HFFc6 (cell line): Measurements from ENCODE around the gene CDH13. TPM values are rescaled to one million over a fixed set of nuclear protein-coding genes. Genes with fewer than 3 reads are reported as not detected.

ENCODE experiments used
- DNase-seq: peaks from one replicate; pipeline ENCODE4 v3.0.0-alpha.2; 2018
- H3K27ac Mint-ChIP-seq: 2 replicates; pipeline ENCODE4 v1.8.0; 2020; ENCODE audit warnings: mild to moderate bottlenecking, mixed read lengths
- H3K27me3 Mint-ChIP-seq: 2 replicates; pipeline ENCODE4 v1.8.0; 2021; ENCODE audit warnings: mild to moderate bottlenecking, moderate library complexity, mixed read lengths; ENCODE audit not compliant: insufficient read depth
- H3K36me3 Mint-ChIP-seq: 2 replicates; pipeline ENCODE4 v1.8.0; 2021; ENCODE audit warnings: low read depth, mixed read lengths
- H3K4me1 Mint-ChIP-seq: 2 replicates; pipeline ENCODE4 v1.8.0; 2020; ENCODE audit warnings: low read depth, mixed read lengths
- H3K4me3 Mint-ChIP-seq: 2 replicates; pipeline ENCODE4 v1.8.0; 2020; ENCODE audit warnings: mild to moderate bottlenecking, moderate library complexity, mixed read lengths
- H3K9me3 Mint-ChIP-seq: 2 replicates; pipeline ENCODE4 v1.8.0; 2020; ENCODE audit warnings: mild to moderate bottlenecking, mixed read lengths
- total RNA-seq, 6 experiments: library from RNA; stranded (reverse); fragmentation: NEBNext Ultra II Directional; extraction: Animal tissue kit (Norgen Biotek cat#: 25700); gene quantifications; 2 replicates in 1 of 6; 3 replicates in 5 of 6; pipeline ENCODE4 v1.2.3, GENCODE V29; 2021
- TF ChIP-seq, protein P1 (sequence below): fragments of 200-600 bp; sonication (generic); IDR thresholded peaks from 2 replicates; pipeline ENCODE4 v1.5.0; 2021; ENCODE audit warnings: antibody characterized with exemption, mild to moderate bottlenecking

Gene CDH13
- total RNA-seq, 6 experiments from 2014 or later = 3.6 to 14.7 (median 4.7) TPM

DNA sequence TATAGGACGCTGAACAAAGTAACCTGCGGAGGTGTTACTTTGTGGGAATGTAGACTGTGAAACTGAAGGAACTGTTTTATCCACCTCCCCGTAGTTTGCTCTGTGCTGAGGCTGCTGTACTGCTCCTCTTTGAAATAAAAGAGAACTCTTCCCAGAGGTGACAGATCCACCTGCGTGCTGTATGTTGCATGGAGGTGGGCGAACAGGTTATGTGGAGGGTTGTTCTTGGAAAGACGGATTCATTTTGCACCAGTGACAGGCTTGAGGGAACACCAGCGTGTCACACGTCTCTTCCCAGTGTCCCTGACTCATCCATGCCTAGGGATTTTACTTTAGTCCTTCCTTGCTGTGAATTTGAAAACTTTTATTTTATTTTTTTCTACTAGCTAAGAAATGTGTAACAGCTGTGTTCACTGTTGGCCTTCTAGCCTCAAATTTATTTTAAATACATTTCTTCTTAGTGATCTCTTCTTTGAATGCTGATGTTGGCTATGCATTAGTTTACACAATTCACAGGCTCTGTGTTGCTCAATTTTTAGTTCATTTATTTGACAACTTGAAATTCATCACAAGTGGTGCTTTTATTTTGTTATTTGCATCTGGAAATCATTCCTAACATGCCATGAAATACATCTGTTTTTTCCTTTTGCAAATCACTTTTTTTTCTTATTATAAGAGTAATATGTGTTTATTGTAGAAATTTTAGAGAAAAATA, 512.4 kb downstream of the CDH13 start:
- Mint-ChIP-seq H3K4me3 (no peak overlapping the region), H3K27me3 (peaks cover 10% of the 10 kb centered on the region), H3K36me3 (no peaks in the 10 kb centered on the region; the same call in 1 of the 2 replicates), H3K27ac (no peak overlapping the region), H3K4me1 (peaks cover 17% of the 10 kb centered on the region), H3K9me3 (peaks cover 5% of the 10 kb centered on the region)
- no peak for DNase-seq
- TF ChIP-seq, protein P1, sequence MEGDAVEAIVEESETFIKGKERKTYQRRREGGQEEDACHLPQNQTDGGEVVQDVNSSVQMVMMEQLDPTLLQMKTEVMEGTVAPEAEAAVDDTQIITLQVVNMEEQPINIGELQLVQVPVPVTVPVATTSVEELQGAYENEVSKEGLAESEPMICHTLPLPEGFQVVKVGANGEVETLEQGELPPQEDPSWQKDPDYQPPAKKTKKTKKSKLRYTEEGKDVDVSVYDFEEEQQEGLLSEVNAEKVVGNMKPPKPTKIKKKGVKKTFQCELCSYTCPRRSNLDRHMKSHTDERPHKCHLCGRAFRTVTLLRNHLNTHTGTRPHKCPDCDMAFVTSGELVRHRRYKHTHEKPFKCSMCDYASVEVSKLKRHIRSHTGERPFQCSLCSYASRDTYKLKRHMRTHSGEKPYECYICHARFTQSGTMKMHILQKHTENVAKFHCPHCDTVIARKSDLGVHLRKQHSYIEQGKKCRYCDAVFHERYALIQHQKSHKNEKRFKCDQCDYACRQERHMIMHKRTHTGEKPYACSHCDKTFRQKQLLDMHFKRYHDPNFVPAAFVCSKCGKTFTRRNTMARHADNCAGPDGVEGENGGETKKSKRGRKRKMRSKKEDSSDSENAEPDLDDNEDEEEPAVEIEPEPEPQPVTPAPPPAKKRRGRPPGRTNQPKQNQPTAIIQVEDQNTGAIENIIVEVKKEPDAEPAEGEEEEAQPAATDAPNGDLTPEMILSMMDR = no peak

DNA sequence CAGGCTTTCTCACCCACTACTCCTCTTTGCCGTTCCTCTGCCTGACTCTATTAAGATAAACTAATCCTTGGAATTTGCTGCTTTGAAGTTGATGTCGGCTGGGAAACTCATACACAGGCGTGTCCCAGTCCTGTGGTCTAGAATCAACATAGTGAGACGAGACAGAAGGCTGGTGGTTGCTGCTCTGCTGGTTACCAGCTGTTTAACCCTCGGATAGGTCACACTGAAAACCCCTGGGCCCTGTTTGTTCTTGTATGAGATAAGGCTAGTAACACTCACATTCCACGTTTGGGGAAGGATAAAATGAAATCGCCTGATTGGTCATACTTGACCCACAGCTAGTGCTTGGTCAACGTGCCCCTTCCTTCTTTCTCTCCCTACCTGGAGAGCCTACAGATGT, 517.0 kb downstream of the CDH13 start:
- Mint-ChIP-seq H3K4me3 (no peak overlapping the region), H3K27ac (no peak overlapping the region), H3K27me3 (peaks cover 4% of the 10 kb centered on the region), H3K4me1 (no peaks in the 10 kb centered on the region), H3K9me3 (peaks cover 5% of the 10 kb centered on the region), H3K36me3 (no peaks in the 10 kb centered on the region; the same call in 1 of the 2 replicates)
- TF ChIP-seq, protein P1 = no peak
- no peak for DNase-seq

DNA sequence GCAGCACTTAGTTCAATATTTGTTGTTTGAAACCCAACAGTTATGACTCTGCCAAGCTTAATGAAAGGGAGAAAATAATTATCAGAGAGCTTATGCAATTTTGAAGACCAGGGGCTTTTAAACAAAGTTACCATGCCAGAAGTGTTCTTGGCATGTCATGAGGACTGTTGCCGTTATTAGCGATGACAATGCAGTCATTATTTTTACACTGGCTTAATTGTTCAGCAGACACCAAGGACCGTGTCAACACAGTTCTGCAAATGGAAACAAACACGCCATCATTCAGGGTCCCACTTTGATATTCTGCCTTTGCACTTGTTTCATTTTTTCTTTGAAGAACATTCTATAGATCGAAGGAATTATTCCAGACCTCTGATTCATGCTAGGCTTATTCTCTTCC, 518.5 kb downstream of the CDH13 start:
- Mint-ChIP-seq H3K4me1 (no peaks in the 10 kb centered on the region), H3K27me3 (peaks cover 4% of the 10 kb centered on the region), H3K9me3 (peaks cover 5% of the 10 kb centered on the region), H3K4me3 (no peak overlapping the region), H3K27ac (no peak overlapping the region), H3K36me3 (no peaks in the 10 kb centered on the region; the same call in 1 of the 2 replicates)
- TF ChIP-seq, protein P1 = no peak
- DNase-seq = no peak

DNA sequence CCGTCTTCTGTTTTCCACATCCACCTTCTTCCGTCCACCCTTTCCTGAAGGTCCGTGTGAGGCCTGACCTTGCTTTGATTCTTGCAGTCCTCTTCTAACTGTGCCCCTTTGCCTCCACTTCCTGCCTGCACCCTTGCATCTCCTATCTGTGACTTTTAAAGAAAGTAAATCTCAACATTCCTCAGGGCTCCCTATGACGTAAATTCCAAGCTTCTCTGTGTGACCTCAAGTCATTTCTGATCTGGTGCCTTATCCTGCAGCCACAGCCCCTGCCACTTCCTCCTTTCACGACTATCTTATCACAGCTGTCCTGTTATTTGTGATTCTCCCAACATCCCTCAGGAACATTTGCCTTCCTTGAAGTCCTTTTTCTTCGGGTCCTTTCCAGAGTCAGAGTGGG, 520.5 kb downstream of the CDH13 start:
- H3K36me3 Mint-ChIP-seq = no peaks in the 10 kb centered on the region; the same call in 1 of the 2 replicates
- DNase-seq = no peak
- no peaks in the 10 kb centered on the region; the same call in 1 of the 2 replicates for H3K27me3 Mint-ChIP-seq

GRCh38 chr16:83158320-83158957, 531.7 kb downstream of the CDH13 start:
- H3K36me3 Mint-ChIP-seq = no peaks in the 10 kb centered on the region
- peaks cover 5% of the 10 kb centered on the region for H3K9me3 Mint-ChIP-seq
- no peak for DNase-seq
- no peak overlapping the region for H3K4me3 Mint-ChIP-seq
- TF ChIP-seq, protein P1 = no peak
- no peaks in the 10 kb centered on the region for H3K4me1 Mint-ChIP-seq
- H3K27me3 Mint-ChIP-seq = no peaks in the 10 kb centered on the region
- no peak overlapping the region for H3K27ac Mint-ChIP-seq

More for the DNA sequence above, 520.5 kb downstream of the CDH13 start:
- peaks cover 5% of the 10 kb centered on the region; the same call in 1 of the 2 replicates for H3K9me3 Mint-ChIP-seq
- no peak overlapping the region for H3K4me3 Mint-ChIP-seq
- TF ChIP-seq, protein P1 = no peak
- H3K27ac Mint-ChIP-seq = no peak overlapping the region
- no peaks in the 10 kb centered on the region for H3K4me1 Mint-ChIP-seq
